ENCODE results near the gene SLC5A9.

GRCh38 chr1:48246727-48247126 is 24.2 kb downstream of the SLC5A9 start:
- TF ChIP-seq THRA (CRISPR knock-in tag; IDR thresholded peaks at IDR 0.05; ENCODE audit: borderline replicate concordance): no peak
- no peak for TF ChIP-seq ZBTB8A (CRISPR knock-in tag; IDR thresholded peaks at IDR 0.05; ENCODE audit: borderline replicate concordance, low read depth)
- TF ChIP-seq RFX5 (IDR thresholded peaks at IDR 0.05; ENCODE audit: low read depth, low read length): no peak
- no peak for TF ChIP-seq ZNF431 (CRISPR knock-in tag; IDR thresholded peaks at IDR 0.05; ENCODE audit: borderline replicate concordance, low read depth)
- no peak for TF ChIP-seq AHR (CRISPR knock-in tag; IDR thresholded peaks at IDR 0.05)
- no peak for TF ChIP-seq ZNF138 (CRISPR knock-in tag; IDR thresholded peaks at IDR 0.05; ENCODE audit: low read depth)
- TF ChIP-seq ARID2 (CRISPR knock-in tag; IDR thresholded peaks at IDR 0.05; ENCODE audit: borderline replicate concordance): no peak
- no peak for TF ChIP-seq RBFOX2 (IDR thresholded peaks at IDR 0.05; ENCODE audit: low read depth, low read length)
- no peak for TF ChIP-seq PHF21A (CRISPR knock-in tag; IDR thresholded peaks at IDR 0.05)
